Mammary epithelial cell (primary cell): ENCODE measurements around the gene TNIK.

Source experiments
- EZH2 ChIP-seq: IDR thresholded peaks from 2 replicates; pipeline ENCODE4 v1.6.1; 2012; ENCODE audit warnings: low read length, inconsistent platforms, borderline replicate concordance
- TF ChIP-seq, protein P1 (sequence below), 2 donors: IDR thresholded peaks in 1 of 2; conservative IDR thresholded peaks in 1 of 2; 2 replicates each; pipeline ENCODE4 v1.5.1; 2011 to 2012; ENCODE audit warnings: inconsistent platforms in 2 of 2, low read length in 2 of 2, mild to moderate bottlenecking in 2 of 2, control low read depth in 1 of 2, low read depth in 1 of 2; ENCODE audit not compliant: insufficient read depth in 1 of 2; ENCODE audit errors: extremely low read depth in 1 of 2

GRCh38 chr3:171452328-171452727 lies 7.9 kb downstream of the TNIK start:
- TF ChIP-seq, protein P1, sequence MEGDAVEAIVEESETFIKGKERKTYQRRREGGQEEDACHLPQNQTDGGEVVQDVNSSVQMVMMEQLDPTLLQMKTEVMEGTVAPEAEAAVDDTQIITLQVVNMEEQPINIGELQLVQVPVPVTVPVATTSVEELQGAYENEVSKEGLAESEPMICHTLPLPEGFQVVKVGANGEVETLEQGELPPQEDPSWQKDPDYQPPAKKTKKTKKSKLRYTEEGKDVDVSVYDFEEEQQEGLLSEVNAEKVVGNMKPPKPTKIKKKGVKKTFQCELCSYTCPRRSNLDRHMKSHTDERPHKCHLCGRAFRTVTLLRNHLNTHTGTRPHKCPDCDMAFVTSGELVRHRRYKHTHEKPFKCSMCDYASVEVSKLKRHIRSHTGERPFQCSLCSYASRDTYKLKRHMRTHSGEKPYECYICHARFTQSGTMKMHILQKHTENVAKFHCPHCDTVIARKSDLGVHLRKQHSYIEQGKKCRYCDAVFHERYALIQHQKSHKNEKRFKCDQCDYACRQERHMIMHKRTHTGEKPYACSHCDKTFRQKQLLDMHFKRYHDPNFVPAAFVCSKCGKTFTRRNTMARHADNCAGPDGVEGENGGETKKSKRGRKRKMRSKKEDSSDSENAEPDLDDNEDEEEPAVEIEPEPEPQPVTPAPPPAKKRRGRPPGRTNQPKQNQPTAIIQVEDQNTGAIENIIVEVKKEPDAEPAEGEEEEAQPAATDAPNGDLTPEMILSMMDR (conservative IDR thresholded peaks at IDR 0.05 in 1 of 2, IDR thresholded peaks at IDR 0.05 in 1 of 2; ENCODE audit: extremely low read depth in 1 of 2, insufficient read depth in 1 of 2, low read depth in 1 of 2, low read length in 2 of 2): no peak
- TF ChIP-seq EZH2: no peak
